Measurements from ENCODE around the gene ME3. TPM values are rescaled to one million over a fixed set of nuclear protein-coding genes. Genes with fewer than 3 reads are reported as not detected.
A peak's percentile ranks its signal among the peaks of the same experiment; 100 is the strongest.

ME3 gene
- total RNA-seq, 1 donor: 56.9 TPM

- DNase-seq (ENCODE audit: low read depth): no peak
- H3K4me3 ChIP-seq (ENCODE audit: low read depth, low read length): no peak overlapping the region
- TF ChIP-seq, protein P1, sequence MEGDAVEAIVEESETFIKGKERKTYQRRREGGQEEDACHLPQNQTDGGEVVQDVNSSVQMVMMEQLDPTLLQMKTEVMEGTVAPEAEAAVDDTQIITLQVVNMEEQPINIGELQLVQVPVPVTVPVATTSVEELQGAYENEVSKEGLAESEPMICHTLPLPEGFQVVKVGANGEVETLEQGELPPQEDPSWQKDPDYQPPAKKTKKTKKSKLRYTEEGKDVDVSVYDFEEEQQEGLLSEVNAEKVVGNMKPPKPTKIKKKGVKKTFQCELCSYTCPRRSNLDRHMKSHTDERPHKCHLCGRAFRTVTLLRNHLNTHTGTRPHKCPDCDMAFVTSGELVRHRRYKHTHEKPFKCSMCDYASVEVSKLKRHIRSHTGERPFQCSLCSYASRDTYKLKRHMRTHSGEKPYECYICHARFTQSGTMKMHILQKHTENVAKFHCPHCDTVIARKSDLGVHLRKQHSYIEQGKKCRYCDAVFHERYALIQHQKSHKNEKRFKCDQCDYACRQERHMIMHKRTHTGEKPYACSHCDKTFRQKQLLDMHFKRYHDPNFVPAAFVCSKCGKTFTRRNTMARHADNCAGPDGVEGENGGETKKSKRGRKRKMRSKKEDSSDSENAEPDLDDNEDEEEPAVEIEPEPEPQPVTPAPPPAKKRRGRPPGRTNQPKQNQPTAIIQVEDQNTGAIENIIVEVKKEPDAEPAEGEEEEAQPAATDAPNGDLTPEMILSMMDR (IDR thresholded peaks at IDR 0.05; ENCODE audit: insufficient read depth, low read length): no peak
Measured at GRCh38 chr11:86579406-86579731, 93.0 kb downstream of the ME3 start.

- no peak overlapping the region for H3K4me3 ChIP-seq (ENCODE audit: low read depth, low read length)
- TF ChIP-seq, protein P1 (IDR thresholded peaks at IDR 0.05; ENCODE audit: insufficient read depth, low read length): no peak
- no peak for DNase-seq (ENCODE audit: low read depth)
Measured at GRCh38 chr11:86578727-86579405, 93.5 kb downstream of the ME3 start.

DNA sequence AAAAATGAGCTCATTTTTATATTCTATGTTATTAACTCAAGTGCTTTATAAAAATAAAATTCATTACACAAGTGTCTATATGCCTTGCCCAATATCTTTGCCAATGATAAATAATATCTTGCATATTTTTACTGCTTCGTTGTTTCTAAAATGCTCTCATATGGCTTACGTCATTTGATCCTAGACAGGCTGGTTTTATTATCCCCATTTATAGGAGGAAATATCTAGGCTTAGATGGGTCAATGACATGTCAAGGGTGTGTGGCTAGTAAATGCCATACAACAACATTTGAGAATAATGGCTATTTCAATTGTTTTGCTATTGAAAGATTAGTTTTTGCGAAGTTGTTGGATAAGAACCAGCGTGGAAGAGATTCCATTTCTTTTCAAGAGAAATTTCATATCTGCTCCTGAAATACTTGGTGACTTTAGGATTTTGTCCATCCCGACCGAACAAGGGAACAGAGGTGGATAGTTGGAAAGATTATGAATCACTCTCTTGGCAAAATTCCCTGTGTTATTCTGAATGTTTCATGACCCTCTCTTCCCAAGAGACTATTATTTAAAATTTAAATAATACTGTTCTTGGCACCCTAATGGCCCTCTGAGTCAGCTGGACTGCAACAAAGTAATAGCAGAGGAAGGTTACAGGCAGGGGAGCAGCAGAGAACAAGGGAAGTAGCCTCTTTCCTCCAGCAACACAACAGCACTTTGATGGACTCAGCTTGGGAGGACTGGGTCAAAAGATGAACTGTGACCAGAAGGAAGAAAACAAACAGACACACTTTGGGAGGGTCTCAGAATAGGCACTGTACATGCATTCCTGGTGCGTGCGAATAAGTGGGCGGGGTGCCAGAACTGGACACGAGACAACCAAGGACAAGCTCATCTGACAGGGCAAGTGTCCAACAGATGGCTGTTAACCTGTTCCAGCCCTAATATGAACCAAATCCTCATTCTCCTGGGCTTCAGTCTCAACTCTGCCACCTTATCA is 94.5 kb downstream of the ME3 start:
- no peak overlapping the region for H3K4me3 ChIP-seq (ENCODE audit: low read depth, low read length)
- TF ChIP-seq, protein P1 (IDR thresholded peaks at IDR 0.05; ENCODE audit: insufficient read depth, low read length): no peak
- DNase-seq (ENCODE audit: low read depth): peak; percentile 98

- DNase-seq (ENCODE audit: low read depth): no peak
- TF ChIP-seq, protein P1 (IDR thresholded peaks at IDR 0.05; ENCODE audit: insufficient read depth, low read length): no peak
- no peak overlapping the region for H3K4me3 ChIP-seq (ENCODE audit: low read depth, low read length)
Measured at GRCh38 chr11:86576946-86577624, 95.3 kb downstream of the ME3 start.

- TF ChIP-seq, protein P1 (IDR thresholded peaks at IDR 0.05; ENCODE audit: insufficient read depth, low read length): no peak
- no peak for DNase-seq (ENCODE audit: low read depth)
Measured at GRCh38 chr11:86575927-86576326, 96.5 kb downstream of the ME3 start.

GRCh38 chr11:86575208-86575855 is 97.1 kb downstream of the ME3 start:
- TF ChIP-seq, protein P1 (IDR thresholded peaks at IDR 0.05; ENCODE audit: insufficient read depth, low read length): no peak
- no peak overlapping the region for H3K4me3 ChIP-seq (ENCODE audit: low read depth, low read length)
- DNase-seq (ENCODE audit: low read depth): peak; percentile 35

More at GRCh38 chr11:86575927-86576326, 96.5 kb downstream of the ME3 start:
- no peak overlapping the region for H3K4me3 ChIP-seq (ENCODE audit: low read depth, low read length)

All from fibroblast of the aortic adventitia (primary cell).